HCT116 (cell line): ENCODE measurements around the gene NPIPA2. TPM values are rescaled to one million over a fixed set of nuclear protein-coding genes. Genes with fewer than 3 reads are reported as not detected.
"Not testable (repeated sequence)": the region's sequence is repeated elsewhere in the genome, so short reads cannot be mapped to it uniquely, and the experiment has no call there.

Source experiments
- ATAC-seq: fragments of 200-7000 bp; cut with Tn5 transposase; 2 replicates; pipeline ENCODE4 v1.9.1; 2020; ENCODE audit warnings: mild to moderate bottlenecking, moderate library complexity
- BruUV-seq: library from RNA; stranded (reverse); fragments of 400-500 nt; replicated peaks from 2 replicates; lab custom pipeline; 2021; lab: Mats Ljungman, UMichigan
- CTCF ChIA-PET: fragments of 300-600 bp; sonication (Branson Sonifier 250); formaldehyde crosslinking; loops from one replicate; lab custom pipeline; 2021; ENCODE audit warnings: antibody characterized with exemption; lab: Charles Lee
- POLR2A ChIA-PET: fragments of 300-600, 350-600 bp; sonication (Branson Sonifier 250); formaldehyde crosslinking; loops from one replicate; lab custom pipeline; 2021; ENCODE audit warnings: antibody characterized with exemption; lab: Charles Lee
- RAD21 ChIA-PET, 2 experiments: fragments of 300-600 bp; sonication (Branson Sonifier 250); formaldehyde crosslinking; loops; one replicate each; lab custom pipeline; 2023; ENCODE audit warnings: low total read pairs in 2 of 2; ENCODE audit not compliant: uncharacterized antibody in 2 of 2, unreplicated experiment in 2 of 2, low non-redundant PET in 1 of 2; lab: Charles Lee
- DNase-seq: peaks from one replicate; pipeline ENCODE4 v3.0.0-alpha.2; 2010; ENCODE audit warnings: low read depth, low spot score
- H2AFZ ChIP-seq: fragments of 200-600 bp; shearing (Covaris generic), sonication (generic); 2 replicates; pipeline ENCODE4 v1.6.1; 2017; ENCODE audit warnings: low read depth, mixed run types, mixed read lengths, antibody characterized with exemption, low read length; ENCODE audit not compliant: poor library complexity, severe bottlenecking
- H3K27ac ChIP-seq: 2 replicates; pipeline ENCODE4 v1.5.1; 2012; ENCODE audit warnings: low read depth, low read length
- H3K27me3 ChIP-seq: fragments of 200-600 bp; sonication (generic); 2 replicates; pipeline ENCODE4 v1.6.1; 2016; ENCODE audit warnings: mixed run types, low read length, mixed read lengths; ENCODE audit not compliant: insufficient read depth
- H3K36me3 ChIP-seq, 2 experiments: fragments of 200-500 bp in 1 of 2; fragments of 200-600 bp in 1 of 2; sonication (Bioruptor generic) in 1 of 2; sonication (generic) in 1 of 2; 2 replicates each; pipeline versions ENCODE4 v1.5.1 to v1.6.1; 2014 to 2016; ENCODE audit warnings: low read length in 2 of 2, inconsistent platforms in 1 of 2, mixed read lengths in 1 of 2, mixed run types in 1 of 2; ENCODE audit not compliant: insufficient read depth in 2 of 2, control insufficient read depth in 1 of 2
- H3K4me1 ChIP-seq, 2 experiments: fragments of 200-600 bp in 1 of 2; sonication (generic) in 1 of 2; 2 replicates each; pipeline versions ENCODE4 v1.5.1 to v1.6.1; 2012 to 2017; ENCODE audit warnings: low read length in 2 of 2, inconsistent platforms in 1 of 2, mild to moderate bottlenecking in 1 of 2, mixed read lengths in 1 of 2, mixed run types in 1 of 2, moderate library complexity in 1 of 2; ENCODE audit not compliant: insufficient read depth in 2 of 2, control insufficient read depth in 1 of 2
- H3K4me2 ChIP-seq: fragments of 200-600 bp; sonication (generic); 2 replicates; pipeline ENCODE4 v1.6.1; 2017; ENCODE audit warnings: mixed run types, low read length, mixed read lengths
- H3K4me3 ChIP-seq, 2 experiments: fragments of 200-600 bp in 1 of 2; sonication (generic) in 1 of 2; replicated peaks in 1 of 2; 2 replicates each; pipeline ENCODE4 v1.5.1; 2011 to 2016; ENCODE audit warnings: low read length in 2 of 2, control low read depth in 1 of 2, low read depth in 1 of 2, mild to moderate bottlenecking in 1 of 2, mixed read lengths in 1 of 2, mixed run types in 1 of 2
- H3K79me2 ChIP-seq: fragments of 200-600 bp; sonication (generic); 2 replicates; pipeline ENCODE4 v1.6.1; 2017; ENCODE audit warnings: mild to moderate bottlenecking, mixed run types, low read length, moderate library complexity, mixed read lengths; ENCODE audit not compliant: insufficient read depth
- H3K9ac ChIP-seq: fragments of 200-600 bp; sonication (generic); 2 replicates; pipeline ENCODE4 v1.6.1; 2016; ENCODE audit warnings: low read length, mixed read lengths
- H3K9me2 ChIP-seq: fragments of 200-600 bp; sonication (generic), shearing (Covaris generic); 2 replicates; pipeline ENCODE4 v1.6.1; 2017; ENCODE audit warnings: mixed run types, mild to moderate bottlenecking, moderate library complexity; ENCODE audit not compliant: insufficient read depth
- H3K9me3 ChIP-seq, 2 experiments: fragments of 200-500 bp in 1 of 2; fragments of 200-600 bp in 1 of 2; sonication (Bioruptor generic) in 1 of 2; sonication (generic) in 1 of 2; 2 replicates each; pipeline ENCODE4 v1.6.1; 2014 to 2017; ENCODE audit warnings: low read length in 2 of 2, mixed read lengths in 2 of 2, inconsistent platforms in 1 of 2, low read depth in 1 of 2, mild to moderate bottlenecking in 1 of 2, mixed run types in 1 of 2, moderate library complexity in 1 of 2; ENCODE audit not compliant: control insufficient read depth in 1 of 2, insufficient read depth in 1 of 2
- H4K20me1 ChIP-seq: fragments of 200-600 bp; sonication (generic), shearing (Covaris generic); 2 replicates; pipeline ENCODE4 v1.6.1; 2017; ENCODE audit warnings: mixed run types, mild to moderate bottlenecking, moderate library complexity; ENCODE audit not compliant: insufficient read depth
- intact Hi-C: fragments of 100-400 bp; cut with micrococcal nuclease; formaldehyde crosslinking; loops from 2 replicates; pipeline ENCODE4 v1.10.0; 2022
- total RNA-seq: library from RNA; stranded (reverse); gene quantifications from one replicate; pipeline ENCODE4 v1.2.1, GENCODE V29; 2021; ENCODE audit not compliant: unreplicated experiment

Gene NPIPA2
- total RNA-seq, 1 experiment from 2014 or later, result 3.1 TPM

- H2AFZ ChIP-seq, RAD21 ChIA-PET, intact Hi-C loops, H3K9me2 ChIP-seq, H3K27me3 ChIP-seq, H3K4me2 ChIP-seq, H3K4me1 ChIP-seq, H3K4me3 ChIP-seq, H3K36me3 ChIP-seq, DNase-seq, BruUV-seq, CTCF ChIA-PET, H3K9ac ChIP-seq, H3K27ac ChIP-seq, POLR2A ChIA-PET, H3K79me2 ChIP-seq, H3K9me3 ChIP-seq, H4K20me1 ChIP-seq: not testable (repeated sequence)
- peak; percentile 67 for ATAC-seq
Measured at GRCh38 chr16:14773654-14774053, 31.3 kb downstream of the NPIPA2 start.

GRCh38 chr16:14775624-14776023 is 33.3 kb downstream of the NPIPA2 start:
- CTCF ChIA-PET, RAD21 ChIA-PET, H3K36me3 ChIP-seq, H3K4me1 ChIP-seq, ATAC-seq, BruUV-seq, DNase-seq, POLR2A ChIA-PET, H3K79me2 ChIP-seq, H3K27ac ChIP-seq, H3K4me3 ChIP-seq, intact Hi-C loops, H3K27me3 ChIP-seq, H4K20me1 ChIP-seq, H3K9me3 ChIP-seq, H2AFZ ChIP-seq, H3K4me2 ChIP-seq, H3K9me2 ChIP-seq, H3K9ac ChIP-seq: not testable (repeated sequence)

GRCh38 chr16:14776763-14777162 is 34.4 kb downstream of the NPIPA2 start:
- H3K9ac ChIP-seq, H3K9me2 ChIP-seq, H3K27me3 ChIP-seq, DNase-seq, H3K4me3 ChIP-seq, BruUV-seq, H3K79me2 ChIP-seq, H3K9me3 ChIP-seq, CTCF ChIA-PET, RAD21 ChIA-PET, H3K27ac ChIP-seq, H3K36me3 ChIP-seq, intact Hi-C loops, H3K4me2 ChIP-seq, POLR2A ChIA-PET, H4K20me1 ChIP-seq, H2AFZ ChIP-seq, H3K4me1 ChIP-seq: not testable (repeated sequence)
- peak; percentile 76 for ATAC-seq

- H3K79me2 ChIP-seq, intact Hi-C loops, BruUV-seq, DNase-seq, H2AFZ ChIP-seq, H3K4me3 ChIP-seq, H3K9ac ChIP-seq, CTCF ChIA-PET, H3K4me1 ChIP-seq, H4K20me1 ChIP-seq, POLR2A ChIA-PET, H3K36me3 ChIP-seq, ATAC-seq, RAD21 ChIA-PET, H3K27me3 ChIP-seq, H3K9me3 ChIP-seq, H3K27ac ChIP-seq, H3K4me2 ChIP-seq, H3K9me2 ChIP-seq: not testable (repeated sequence)
Measured at GRCh38 chr16:14779368-14779877, 37.1 kb downstream of the NPIPA2 start.
